NCI-H1048 (cell line): ENCODE measurements around the gene MED22.

Experiments
- DNase-seq: peaks from one replicate; lab custom pipeline; 2025; lab: John Stamatoyannopoulos, UW

MED22 gene

GRCh38 chr9:133355881-133356357 is 8.0 kb upstream of the MED22 start:
- no peak for DNase-seq

- DNase-seq, result no peak
Observed at GRCh38 chr9:133354766-133355165, 6.8 kb upstream of the MED22 start.

DNA sequence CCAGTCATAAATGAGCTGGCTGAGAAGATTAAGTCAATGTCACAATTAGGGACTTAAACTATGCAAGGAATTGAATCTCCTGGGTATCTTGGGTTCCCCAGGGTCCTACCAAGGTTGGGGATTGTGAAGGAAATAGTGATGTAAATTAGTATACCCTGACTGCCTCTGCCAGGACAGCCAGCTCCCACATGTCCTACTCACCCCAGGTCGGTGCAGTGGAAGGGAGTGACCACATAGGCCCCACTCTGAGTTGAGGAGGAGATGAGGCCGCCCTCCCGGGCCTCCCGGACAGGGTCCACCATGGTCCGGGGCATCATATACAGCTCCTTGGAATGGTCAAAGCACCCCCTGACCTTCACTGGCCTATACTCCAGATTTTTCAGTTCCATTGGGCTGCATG is 5.6 kb upstream of the MED22 start:
- DNase-seq, result no peak

GRCh38 chr9:133352635-133353340 is 4.9 kb upstream of the MED22 start:
- no peak for DNase-seq

- DNase-seq, result no peak
Observed at GRCh38 chr9:133351908-133352634, 4.1 kb upstream of the MED22 start.

- no peak for DNase-seq
Observed at GRCh38 chr9:133351526-133351907, 3.6 kb upstream of the MED22 start.

DNA sequence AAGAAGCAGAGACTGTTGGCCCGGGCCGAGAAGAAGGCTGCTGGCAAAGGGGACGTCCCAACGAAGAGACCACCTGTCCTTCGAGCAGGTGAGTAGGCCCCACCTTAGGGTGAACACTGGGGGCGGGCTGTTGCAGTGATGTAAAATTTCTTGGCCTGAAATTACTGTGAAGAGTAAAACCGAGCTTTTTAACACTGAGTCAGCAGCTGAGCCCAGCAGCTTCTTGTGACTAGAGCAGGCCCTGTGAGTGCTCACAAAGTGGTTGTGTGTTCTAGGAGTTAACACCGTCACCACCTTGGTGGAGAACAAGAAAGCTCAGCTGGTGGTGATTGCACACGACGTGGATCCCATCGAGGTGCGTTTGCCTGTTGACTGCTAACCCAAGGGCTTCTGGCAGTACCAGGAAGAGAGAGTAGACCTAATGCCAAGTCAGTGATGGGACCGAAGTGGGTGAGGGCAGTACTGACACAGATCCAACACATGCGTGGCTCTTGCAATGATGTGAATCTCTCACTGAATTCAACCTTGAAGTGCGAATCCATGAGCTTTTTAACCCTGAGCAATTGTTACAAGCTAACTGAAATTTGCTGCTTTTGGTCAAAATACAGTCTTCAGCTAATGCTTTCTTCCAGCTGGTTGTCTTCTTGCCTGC is 2.2 kb upstream of the MED22 start:
- DNase-seq, result no peak

DNA sequence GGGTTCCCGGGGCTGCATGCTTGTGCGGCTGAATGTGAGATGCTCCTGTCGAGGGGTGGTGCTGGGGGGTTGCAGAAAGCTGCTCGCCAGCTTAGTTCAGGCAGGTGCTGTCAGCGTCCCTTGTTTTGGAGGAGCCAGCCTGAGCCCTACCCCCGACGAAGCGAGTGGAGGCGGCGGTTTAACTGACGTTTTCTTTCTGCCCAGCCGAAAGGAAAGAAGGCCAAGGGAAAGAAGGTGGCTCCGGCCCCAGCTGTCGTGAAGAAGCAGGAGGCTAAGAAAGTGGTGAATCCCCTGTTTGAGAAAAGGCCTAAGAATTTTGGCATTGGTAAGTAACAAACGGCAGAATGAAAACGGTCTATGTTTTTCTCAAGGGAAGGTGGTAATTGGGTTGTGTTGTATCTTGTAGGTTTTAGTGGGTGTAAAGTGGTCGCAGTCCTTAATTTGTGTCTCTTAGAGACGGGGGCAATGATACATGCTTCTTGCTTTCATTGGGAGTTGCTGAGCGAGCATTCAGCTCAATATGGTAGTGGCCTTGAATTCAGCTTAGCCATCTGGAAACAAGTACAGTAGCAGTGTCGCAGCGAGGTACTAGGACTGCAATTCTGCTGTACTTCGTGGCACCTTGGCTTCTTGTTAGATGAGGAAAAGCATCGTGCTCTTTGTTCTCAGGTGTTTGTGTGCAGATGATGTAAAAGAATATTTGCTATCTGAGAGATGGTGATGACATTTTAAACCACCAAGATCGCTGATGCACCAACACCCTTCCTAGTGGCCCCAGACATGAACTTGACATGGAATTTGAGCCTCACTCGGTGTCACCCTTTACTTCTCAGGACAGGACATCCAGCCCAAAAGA is 1.0 kb upstream of the MED22 start:
- DNase-seq, result no peak

DNA sequence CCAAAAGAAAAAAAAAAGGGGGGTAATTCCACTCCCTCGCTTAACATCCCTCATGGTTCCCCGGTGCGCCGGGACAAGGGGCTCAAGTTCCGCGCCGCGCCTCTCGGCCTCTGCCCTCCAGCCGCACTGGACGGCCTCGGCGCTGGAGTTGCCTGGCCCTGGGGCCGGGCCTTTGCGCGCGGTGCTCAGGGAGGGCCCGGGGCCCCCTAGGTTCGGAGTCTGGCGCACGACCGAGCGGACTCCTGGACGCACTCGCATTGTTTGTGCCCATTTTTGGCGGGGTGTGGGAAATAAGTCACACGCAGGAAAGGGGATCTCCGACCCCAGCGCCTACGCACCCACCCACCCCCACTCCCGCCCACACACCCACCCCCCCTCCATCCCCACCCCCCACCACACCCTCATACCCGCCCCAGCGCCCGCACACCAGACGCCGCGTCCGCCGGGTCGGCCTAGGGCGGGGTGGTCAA is 381 bp downstream of the MED22 start:
- no peak for DNase-seq

DNA sequence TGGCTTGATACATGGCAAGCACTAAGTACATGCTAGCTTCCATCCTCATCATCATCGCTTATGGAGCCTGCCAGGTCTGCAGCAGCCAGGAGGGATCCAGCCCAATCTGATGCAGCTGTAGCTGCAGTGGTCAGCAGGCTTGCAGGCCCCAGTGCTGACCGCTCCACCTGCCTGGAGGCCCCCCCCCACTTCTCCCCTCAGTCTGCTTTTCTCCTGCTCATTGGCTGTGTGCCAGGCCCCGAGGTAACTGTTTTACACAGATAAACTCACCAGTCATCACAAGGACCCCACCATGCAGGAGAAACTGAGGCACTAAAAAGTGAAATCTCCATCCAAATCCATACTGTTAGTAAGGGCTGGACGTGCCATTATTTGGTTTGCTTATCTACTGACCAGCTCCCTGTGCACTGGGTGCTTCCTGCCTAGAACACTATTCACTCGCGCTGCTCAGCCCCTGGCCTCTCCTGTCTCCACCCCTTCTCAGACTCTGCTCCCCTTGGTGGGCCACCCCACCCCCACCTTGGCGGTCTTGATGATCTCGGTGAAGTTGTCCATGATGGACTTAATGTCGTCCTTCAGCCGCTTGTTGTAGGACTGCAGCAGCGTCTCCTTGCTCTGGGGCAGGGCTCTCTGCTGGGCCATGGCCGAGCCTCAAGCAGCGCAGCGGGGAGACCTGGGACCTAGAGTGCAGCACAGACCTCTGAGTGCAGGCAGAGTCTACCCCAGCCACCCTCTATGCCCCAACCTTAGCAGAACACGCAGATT is 1.7 kb downstream of the MED22 start:
- DNase-seq, result no peak

- no peak for DNase-seq
Observed at GRCh38 chr9:133345596-133345995, 2.3 kb downstream of the MED22 start.

- DNase-seq, result no peak
Observed at GRCh38 chr9:133344979-133345378, 3.0 kb downstream of the MED22 start.

DNA sequence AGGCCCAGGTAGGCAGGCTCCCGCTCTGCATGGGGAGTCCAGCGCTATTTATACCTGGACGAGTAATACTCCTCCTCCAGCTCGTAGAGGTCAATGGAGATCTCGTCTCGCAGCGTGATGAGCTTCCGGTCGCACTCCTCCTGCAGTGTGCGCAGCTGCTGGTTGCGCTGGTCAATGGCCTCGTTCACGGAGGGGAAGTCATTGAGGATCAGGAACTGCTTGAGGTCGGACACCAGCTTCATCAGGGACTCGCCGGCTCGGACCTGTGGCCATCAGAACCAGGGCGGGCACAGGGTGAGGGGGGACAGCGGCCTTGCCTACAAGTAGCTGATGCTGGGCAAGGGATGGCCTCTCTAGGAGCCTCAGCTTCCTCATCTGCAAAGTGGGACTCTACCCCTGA is 3.9 kb downstream of the MED22 start:
- DNase-seq, result no peak

GRCh38 chr9:133342570-133342969 is 5.4 kb downstream of the MED22 start:
- no peak for DNase-seq

DNA sequence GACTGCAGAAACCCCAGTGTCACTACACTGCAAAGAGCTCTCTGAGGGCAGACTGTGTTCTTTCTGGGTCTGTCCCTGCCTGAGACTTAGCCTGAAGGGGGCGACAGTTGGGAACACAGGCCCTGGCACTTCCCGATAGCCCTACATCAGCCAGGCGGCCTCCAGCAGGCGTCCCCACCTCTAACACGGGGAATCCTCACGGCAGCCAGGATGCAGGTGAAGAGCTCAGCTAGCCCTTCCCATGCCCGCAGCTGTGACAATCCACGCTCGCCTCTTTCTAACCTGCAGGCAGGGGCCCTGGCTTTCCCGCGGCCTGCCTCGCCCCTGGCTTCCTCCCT is 5.9 kb downstream of the MED22 start:
- DNase-seq, result no peak

DNA sequence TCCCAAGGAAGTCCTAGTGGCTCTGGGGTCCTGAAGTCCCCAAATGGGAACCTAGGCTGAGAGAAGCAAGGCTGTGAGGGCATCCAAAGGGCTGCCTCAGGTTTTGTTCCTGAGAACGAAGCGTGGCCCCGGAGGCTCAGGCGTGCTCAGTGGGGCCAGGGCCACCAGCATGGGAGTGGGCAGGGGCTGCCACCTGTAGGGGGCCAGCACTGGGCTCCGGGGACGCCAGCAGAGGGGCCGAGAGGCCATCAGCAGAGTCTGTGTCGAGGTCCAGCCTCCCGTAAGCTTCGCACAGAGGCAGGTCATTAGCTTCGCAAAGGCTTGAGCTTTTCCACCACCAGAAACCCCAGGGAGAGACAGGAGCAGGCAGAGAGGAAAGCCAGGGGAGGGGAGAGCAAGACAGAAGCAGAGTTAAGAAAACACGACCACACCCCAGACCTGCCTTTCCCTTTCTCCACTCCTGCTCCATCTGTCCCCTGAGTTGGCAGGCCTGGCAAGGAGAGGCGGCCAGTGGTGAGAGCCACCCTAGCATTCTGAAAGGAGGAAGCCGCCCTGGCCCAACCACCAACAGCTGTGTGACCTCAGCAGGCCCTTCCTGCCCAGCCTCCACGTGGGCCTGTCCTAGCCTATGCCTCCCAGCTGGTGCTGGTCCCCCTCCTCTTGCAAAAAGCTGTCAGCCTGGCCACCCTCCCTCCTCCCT is 6.4 kb downstream of the MED22 start:
- no peak for DNase-seq

DNA sequence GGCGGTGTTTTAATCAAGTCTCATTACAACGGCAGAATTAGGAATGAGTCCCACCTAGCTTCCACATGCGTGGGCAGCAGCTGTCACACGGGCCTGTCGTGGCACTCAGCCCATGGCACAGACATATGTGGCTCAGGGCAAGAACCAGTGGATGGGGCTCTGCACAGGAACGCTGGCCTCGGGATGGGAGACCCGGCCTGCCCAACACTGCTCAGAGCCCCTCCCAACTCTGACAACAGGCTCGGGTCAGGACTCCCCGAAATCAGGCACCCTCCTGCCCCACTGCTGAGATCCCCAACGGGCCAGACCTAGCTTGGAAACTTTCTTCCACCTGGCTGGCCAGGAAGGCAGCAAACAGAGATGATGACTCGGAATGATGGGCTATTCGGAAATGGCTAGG is 7.0 kb downstream of the MED22 start:
- DNase-seq, result no peak

DNA sequence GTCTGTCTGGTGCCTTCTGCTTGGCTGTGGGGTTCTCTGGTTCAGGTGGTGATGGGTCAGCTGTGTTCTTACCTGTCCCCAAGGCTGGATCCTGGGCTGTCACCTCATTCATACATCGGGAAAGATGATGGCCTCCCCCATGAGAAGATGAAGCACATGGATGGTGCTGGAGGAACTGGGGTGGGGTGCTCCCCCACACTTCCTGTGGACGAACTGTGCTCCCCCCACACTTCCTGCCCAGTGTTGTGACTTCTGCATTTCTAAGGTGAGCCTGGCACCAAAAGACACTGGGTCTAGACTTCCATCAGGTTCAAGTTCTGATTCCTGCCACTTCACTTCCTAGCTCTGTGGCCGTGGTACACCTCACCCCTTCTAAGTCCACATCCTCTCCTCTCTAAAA is 7.7 kb downstream of the MED22 start:
- DNase-seq, result no peak

DNA sequence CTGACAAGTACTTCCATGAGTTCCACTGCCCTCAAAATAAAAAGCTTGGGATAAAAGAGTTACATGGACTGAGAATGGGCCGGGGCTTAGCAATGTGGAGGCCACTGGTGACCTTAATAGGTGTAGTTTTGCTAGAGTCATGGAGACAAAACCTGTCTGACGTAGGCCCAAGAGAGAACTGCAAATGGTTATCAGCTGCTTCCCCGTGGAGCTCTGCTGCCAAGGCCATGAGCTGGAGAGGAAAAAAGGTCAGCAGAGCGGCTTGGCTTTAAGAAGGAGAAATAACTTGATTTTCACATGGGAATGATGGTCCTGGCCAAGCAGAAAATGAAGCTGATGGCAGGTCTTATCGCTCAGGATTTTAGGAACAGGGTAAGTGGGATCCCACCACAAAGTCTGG is 8.3 kb downstream of the MED22 start:
- no peak for DNase-seq

DNA sequence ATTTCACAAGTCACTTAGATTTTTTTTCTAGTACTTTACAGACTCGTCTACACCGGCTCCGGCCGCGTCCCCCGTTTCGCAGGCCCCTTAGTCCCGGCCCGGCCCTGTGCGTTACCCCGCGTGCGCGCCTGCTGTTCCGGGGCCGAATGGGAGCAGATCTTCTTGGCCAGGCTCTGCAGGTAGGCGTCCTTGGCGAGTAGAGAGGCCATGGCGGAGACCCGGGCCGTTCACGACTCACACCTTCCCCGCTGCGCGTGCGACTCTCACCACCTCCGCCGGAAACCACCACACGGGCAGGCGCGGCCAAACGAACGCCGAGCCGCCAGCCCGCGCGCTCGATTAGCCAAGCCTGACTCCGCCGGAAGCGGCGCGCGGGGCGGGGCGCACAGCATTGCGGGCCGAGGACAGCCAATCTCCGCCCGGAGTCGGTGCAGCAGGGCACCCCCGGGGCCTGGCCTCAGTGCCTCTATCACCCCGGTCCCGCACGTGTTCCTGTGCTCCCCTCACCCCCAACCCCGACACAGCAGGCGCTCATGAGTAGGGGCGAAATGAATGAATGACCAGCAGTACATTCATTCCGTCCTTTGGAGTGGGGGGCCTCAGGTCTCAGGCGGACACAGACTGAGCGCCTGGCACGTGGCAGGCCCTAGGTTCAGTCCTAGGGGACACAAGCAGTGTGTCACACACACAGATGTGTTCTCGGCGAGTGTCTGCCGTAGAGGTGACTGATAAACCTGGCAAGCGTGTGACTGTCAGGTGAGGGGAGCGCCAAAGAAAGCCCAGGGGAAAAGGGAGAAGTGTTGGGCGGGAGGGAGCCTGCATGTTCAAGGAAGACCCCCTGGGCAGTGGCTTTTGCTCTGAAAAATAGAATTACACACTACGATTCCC is 11.8 kb downstream of the MED22 start, which contains the start of gene SURF6:
TSS of gene SURF6 (minus strand) at position 265 of the 888 bp plus-strand sequence. CDS start at position 209, 56 bp downstream.
- DNase-seq, result peak; percentile 68
